ENCODE measurements around the gene ATP2B1. TPM values are rescaled to one million over a fixed set of nuclear protein-coding genes. Genes with fewer than 3 reads are reported as not detected.

Gene ATP2B1
- total RNA-seq, 2 donors from 2014 or later, result 14.5 to 18.2 TPM

- ATAC-seq, result no peak
- peak overlapping the region in 1 of 2 donors; percentile 66 for H3K27ac Mint-ChIP-seq
These were observed 28.2 kb downstream of the ATP2B1 start for GRCh38 chr12:89680409-89680808.

GRCh38 chr12:89679631-89680030 lies 29.0 kb downstream of the ATP2B1 start:
- ATAC-seq (no peak), DNase-seq (ENCODE audit: low spot score in 2 of 2) (no peak)
- Mint-ChIP-seq H3K27ac (no peak overlapping the region), H3K36me3 (peaks cover 16 to 48% of the 10 kb centered on the region in 2 donors), H3K9me3 (peaks cover 0 to 20% of the 10 kb centered on the region in 2 donors)

More at GRCh38 chr12:89680409-89680808, 28.2 kb downstream of the ATP2B1 start:
- DNase-seq (ENCODE audit: low spot score in 2 of 2), result no peak
- peaks cover 3 to 26% of the 10 kb centered on the region in 2 donors for H3K9me3 Mint-ChIP-seq
- H3K36me3 Mint-ChIP-seq, result peaks cover 20 to 48% of the 10 kb centered on the region in 2 donors

DNA sequence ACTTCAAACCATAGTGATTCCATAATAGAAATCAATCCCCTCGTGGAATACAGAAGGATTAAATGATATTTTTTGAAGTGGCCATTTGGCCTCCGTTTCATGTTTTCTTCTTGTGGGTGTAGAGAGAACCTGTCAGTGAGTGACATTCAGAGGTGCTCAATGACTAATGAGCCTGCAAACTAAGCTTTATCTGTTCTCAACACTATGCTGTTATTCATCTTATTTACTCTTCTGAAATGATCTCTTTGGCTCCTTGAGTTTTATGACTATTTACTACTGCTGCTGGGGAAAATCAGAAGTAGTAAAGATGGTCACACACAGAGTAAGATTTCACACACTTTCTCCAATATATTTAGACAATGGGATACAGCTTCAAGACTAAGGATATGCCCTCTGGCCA lies 30.4 kb downstream of the ATP2B1 start:
- H3K27ac Mint-ChIP-seq, result no peak overlapping the region
- ATAC-seq, result peak in 1 of 2 donors; percentile 74

GRCh38 chr12:89676930-89677329 lies 31.7 kb downstream of the ATP2B1 start:
- no peak overlapping the region for H3K27ac Mint-ChIP-seq
- peaks cover 9 to 24% of the 10 kb centered on the region in 2 donors for H3K36me3 Mint-ChIP-seq
- DNase-seq (ENCODE audit: low spot score in 2 of 2), result no peak
- no peak for ATAC-seq
- H3K9me3 Mint-ChIP-seq, result peaks cover 0 to 13% of the 10 kb centered on the region in 2 donors

More for the DNA sequence above, 30.4 kb downstream of the ATP2B1 start:
- Mint-ChIP-seq H3K9me3 (peaks cover 0 to 20% of the 10 kb centered on the region in 2 donors), H3K36me3 (peaks cover 16 to 37% of the 10 kb centered on the region in 2 donors)
- no peak for DNase-seq (ENCODE audit: low spot score in 2 of 2)

- Mint-ChIP-seq H3K27ac (no peak overlapping the region), H3K9me3 (no peaks in the 10 kb centered on the region), H3K36me3 (peaks cover 1% of the 10 kb centered on the region in 2 donors)
- no peak for ATAC-seq
- DNase-seq (ENCODE audit: low spot score in 2 of 2), result no peak
These were observed 34.2 kb downstream of the ATP2B1 start for GRCh38 chr12:89674326-89674942.

- ATAC-seq (no peak), DNase-seq (ENCODE audit: low spot score in 2 of 2) (no peak)
These were observed 35.0 kb downstream of the ATP2B1 start for GRCh38 chr12:89673603-89674002.

GRCh38 chr12:89672589-89672979 lies 36.1 kb downstream of the ATP2B1 start:
- DNase-seq (ENCODE audit: low spot score in 2 of 2) (no peak), ATAC-seq (no peak)
- Mint-ChIP-seq H3K9me3 (no peaks in the 10 kb centered on the region), H3K27ac (peak overlapping the region in 1 of 2 donors; percentile 26), H3K36me3 (peaks cover 0 to under 1% of the 10 kb centered on the region in 2 donors)

More at GRCh38 chr12:89673603-89674002, 35.0 kb downstream of the ATP2B1 start:
- Mint-ChIP-seq H3K27ac (no peak overlapping the region), H3K36me3 (no peaks in the 10 kb centered on the region), H3K9me3 (no peaks in the 10 kb centered on the region)

- peaks cover 0 to 12% of the 10 kb centered on the region in 2 donors for H3K36me3 Mint-ChIP-seq
These were observed 37.2 kb downstream of the ATP2B1 start for GRCh38 chr12:89671469-89671868.

DNA sequence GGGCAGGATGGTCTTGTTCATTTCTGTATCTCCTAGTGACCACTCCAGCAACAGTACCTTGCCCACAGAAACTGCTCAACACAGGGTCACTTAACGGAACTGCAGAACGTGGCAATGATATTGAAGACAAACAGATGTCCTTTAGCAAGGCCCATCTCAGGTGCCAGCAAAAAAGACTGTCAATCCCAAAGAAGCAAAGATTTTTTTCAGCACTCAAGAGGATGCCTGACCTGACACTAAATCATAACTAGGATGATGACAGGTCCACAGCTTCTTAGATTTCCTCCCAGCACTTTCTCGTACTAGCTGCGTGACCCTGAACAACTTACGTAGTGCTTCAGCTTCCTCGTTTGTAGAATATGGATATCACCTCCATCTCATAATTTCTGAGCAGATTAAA lies 39.4 kb downstream of the ATP2B1 start:
- no peak for DNase-seq (ENCODE audit: low spot score in 2 of 2)
- ATAC-seq, result no peak
- no peak overlapping the region for H3K27ac Mint-ChIP-seq

More at GRCh38 chr12:89671469-89671868, 37.2 kb downstream of the ATP2B1 start:
- Mint-ChIP-seq H3K27ac (no peak overlapping the region), H3K9me3 (peaks cover 3 to 8% of the 10 kb centered on the region in 2 donors)
- no peak for DNase-seq (ENCODE audit: low spot score in 2 of 2)
- ATAC-seq, result peak in 1 of 2 donors; percentile 9

DNA sequence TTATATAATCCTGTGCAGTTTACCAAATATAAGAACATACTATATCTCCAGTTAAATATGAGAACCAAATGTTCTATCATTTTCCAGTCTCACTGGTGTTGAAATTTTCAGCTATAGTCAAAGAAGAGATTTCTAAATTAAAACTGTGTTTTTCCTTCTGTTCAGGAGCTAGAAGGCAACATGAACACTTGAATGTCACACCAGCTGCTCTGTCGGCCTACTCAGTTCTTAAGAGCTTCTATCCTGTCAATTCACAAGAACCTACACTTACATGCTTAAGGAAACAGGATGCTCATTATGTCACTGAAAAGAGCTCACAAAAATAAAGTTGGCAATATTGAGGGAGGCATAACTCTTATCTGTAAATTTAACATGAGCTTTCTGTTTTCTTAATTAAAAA lies 43.1 kb downstream of the ATP2B1 start:
- no peak for DNase-seq (ENCODE audit: low spot score in 2 of 2)
- H3K36me3 Mint-ChIP-seq, result peaks cover 0 to 13% of the 10 kb centered on the region in 2 donors
- peaks cover 3 to 8% of the 10 kb centered on the region in 2 donors for H3K9me3 Mint-ChIP-seq

More for the DNA sequence above, 39.4 kb downstream of the ATP2B1 start:
- Mint-ChIP-seq H3K9me3 (peaks cover 3 to 8% of the 10 kb centered on the region in 2 donors), H3K36me3 (peaks cover 0 to 13% of the 10 kb centered on the region in 2 donors)

GRCh38 chr12:89664441-89664840 lies 44.2 kb downstream of the ATP2B1 start:
- DNase-seq (ENCODE audit: low spot score in 2 of 2), result no peak
- no peak for ATAC-seq
- Mint-ChIP-seq H3K27ac (no peak overlapping the region), H3K9me3 (peaks cover 3 to 8% of the 10 kb centered on the region in 2 donors), H3K36me3 (peaks cover 0 to 13% of the 10 kb centered on the region in 2 donors)

More for the DNA sequence above, 43.1 kb downstream of the ATP2B1 start:
- ATAC-seq, result no peak
- H3K27ac Mint-ChIP-seq, result no peak overlapping the region

GRCh38 chr12:89663577-89664357 lies 44.9 kb downstream of the ATP2B1 start:
- DNase-seq (ENCODE audit: low spot score in 2 of 2), result no peak
- peaks cover 0 to 13% of the 10 kb centered on the region in 2 donors for H3K36me3 Mint-ChIP-seq
- ATAC-seq, result peak; percentile 72 to 93
- no peak overlapping the region for H3K27ac Mint-ChIP-seq
- peaks cover 3 to 8% of the 10 kb centered on the region in 2 donors for H3K9me3 Mint-ChIP-seq

DNA sequence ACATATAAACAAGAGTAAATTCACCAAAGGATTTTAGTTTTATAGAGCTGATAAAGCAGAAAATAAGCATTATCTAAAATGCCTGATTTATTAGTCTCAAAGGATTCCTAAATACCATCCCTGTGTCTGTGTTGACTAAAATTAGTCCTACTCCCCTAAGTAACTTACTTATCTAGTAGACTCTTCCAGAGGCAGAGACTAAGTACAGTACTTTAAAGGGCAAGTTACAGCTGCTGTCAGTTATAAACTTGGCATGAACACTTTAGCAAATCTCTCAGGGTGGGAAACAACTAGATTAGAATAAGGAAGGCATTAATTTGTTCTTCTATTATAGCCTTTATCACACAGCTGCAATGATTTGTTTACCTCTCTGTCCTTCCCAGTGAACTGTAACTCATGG lies 46.0 kb downstream of the ATP2B1 start:
- peaks cover 0 to 12% of the 10 kb centered on the region in 2 donors for H3K36me3 Mint-ChIP-seq
- no peak for DNase-seq (ENCODE audit: low spot score in 2 of 2)
- peaks cover 3 to 8% of the 10 kb centered on the region in 2 donors for H3K9me3 Mint-ChIP-seq
- no peak overlapping the region for H3K27ac Mint-ChIP-seq
- ATAC-seq, result no peak

DNA sequence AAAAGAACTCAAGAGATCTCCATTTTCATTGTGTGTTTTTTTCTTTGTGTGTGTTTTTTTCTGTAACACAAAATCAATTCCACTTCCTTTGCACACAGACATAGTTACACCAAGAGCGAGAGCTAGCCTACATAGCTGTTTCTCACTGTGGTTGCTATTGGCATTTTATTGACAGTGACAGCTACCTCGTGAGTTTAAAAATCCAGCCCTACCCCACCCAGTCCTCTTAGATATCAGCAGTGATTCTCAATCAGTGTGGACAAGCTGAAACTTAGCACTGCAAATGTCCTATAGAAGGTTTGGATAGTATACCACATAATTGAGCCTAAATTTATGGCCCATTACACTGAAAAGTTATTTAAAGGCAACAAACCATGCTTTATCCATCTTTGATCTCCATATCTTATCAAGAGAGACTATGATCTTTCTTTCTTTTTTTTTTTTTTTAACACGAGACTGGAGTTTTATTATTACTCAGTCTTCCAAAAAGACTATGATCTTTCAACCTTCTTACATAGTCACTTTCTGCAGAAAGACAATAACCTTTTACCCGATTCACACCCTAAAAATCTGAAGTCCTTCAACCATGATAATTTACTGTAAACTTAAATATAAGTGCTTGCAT lies 46.8 kb downstream of the ATP2B1 start:
- DNase-seq (ENCODE audit: low spot score in 2 of 2), result no peak
- H3K9me3 Mint-ChIP-seq, result peaks cover 0 to 2% of the 10 kb centered on the region in 2 donors
- peaks cover 0 to 4% of the 10 kb centered on the region in 2 donors for H3K36me3 Mint-ChIP-seq
- ATAC-seq, result peak; percentile 29 to 39
- H3K27ac Mint-ChIP-seq, result no peak overlapping the region

GRCh38 chr12:89657739-89658138 lies 50.9 kb downstream of the ATP2B1 start:
- Mint-ChIP-seq H3K27ac (no peak overlapping the region), H3K9me3 (no peaks in the 10 kb centered on the region), H3K36me3 (peaks cover 0 to 11% of the 10 kb centered on the region in 2 donors)
- DNase-seq (ENCODE audit: low spot score in 2 of 2) (no peak), ATAC-seq (no peak)

DNA sequence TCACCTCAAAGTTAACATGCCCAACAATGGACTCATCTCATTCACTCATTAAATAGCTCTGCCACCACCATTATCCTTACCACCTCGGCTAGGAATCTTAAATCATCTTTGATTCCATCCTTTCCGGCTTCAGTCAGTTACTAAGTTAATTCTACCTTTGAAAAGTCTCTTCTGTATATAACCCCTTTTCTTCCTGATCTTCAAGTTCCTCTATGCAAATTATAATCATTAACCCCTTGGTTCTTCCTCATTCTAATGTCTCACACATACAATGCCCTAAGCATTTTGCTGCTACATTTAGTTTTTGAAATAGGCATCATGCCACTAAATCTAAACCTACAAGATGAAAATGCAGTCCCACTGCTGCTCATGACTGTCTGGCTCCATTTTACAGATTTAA lies 51.6 kb downstream of the ATP2B1 start:
- peaks cover 4 to 15% of the 10 kb centered on the region in 2 donors for H3K36me3 Mint-ChIP-seq
- no peaks in the 10 kb centered on the region for H3K9me3 Mint-ChIP-seq
- no peak overlapping the region for H3K27ac Mint-ChIP-seq
- ATAC-seq (no peak), DNase-seq (ENCODE audit: low spot score in 2 of 2) (no peak)

DNA sequence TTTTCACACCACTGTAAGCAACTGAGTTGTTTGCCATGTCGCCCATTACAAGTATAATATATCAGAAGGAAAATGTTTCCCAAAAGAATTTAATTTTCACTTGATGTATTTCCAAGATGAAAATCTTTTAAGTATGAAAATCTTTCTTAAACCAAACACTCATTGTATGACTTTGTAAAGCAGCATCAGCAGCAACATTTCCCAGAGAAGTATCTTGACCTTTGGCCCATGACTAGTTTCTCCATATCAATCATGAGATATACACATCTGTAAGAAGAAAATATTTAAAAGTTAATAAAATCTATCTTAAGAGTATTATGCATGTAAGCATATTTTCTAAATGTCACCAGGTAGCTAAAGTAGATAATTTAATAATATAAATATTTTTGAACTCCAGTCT lies 52.8 kb downstream of the ATP2B1 start:
- no peaks in the 10 kb centered on the region for H3K9me3 Mint-ChIP-seq
- ATAC-seq, result no peak

More for the DNA sequence above, 52.8 kb downstream of the ATP2B1 start:
- peaks cover 8 to 24% of the 10 kb centered on the region in 2 donors for H3K36me3 Mint-ChIP-seq
- DNase-seq (ENCODE audit: low spot score in 2 of 2), result no peak
- H3K27ac Mint-ChIP-seq, result no peak overlapping the region

Measured in activated naive CD4-positive, alpha-beta T cell treated with anti-CD3 and anti-CD28 coated beads, Interleukin-2, amount 50 U/mL, for 72 hours (primary cell).